ENCODE results near the gene AXIN1. TPM values are rescaled to one million over a fixed set of nuclear protein-coding genes. Genes with fewer than 3 reads are reported as not detected.
A peak's percentile ranks its signal among the peaks of the same experiment; 100 is the strongest.
"Not testable (repeated sequence)": the region's sequence is repeated elsewhere in the genome, so short reads cannot be mapped to it uniquely, and the experiment has no call there.

Gene AXIN1
- total RNA-seq, 3 donors from 2014 or later, result 16.5 to 22.6 (median 22.4) TPM

GRCh38 chr16:272633-273546 is 79.6 kb downstream of the AXIN1 start:
- intact Hi-C loops (cut with DNase I; ENCODE audit: low total_unique reads), result loop anchor here (5.0 kb wide), 1 partner anchor 1394 kb away; no protein-coding TSS in a partner anchor
- Histone ChIP-seq H3K27me3 (peaks cover 0 to 7% of the 10 kb centered on the region in 2 donors), H3K27ac (no peak overlapping the region), H3K4me3 (no peak overlapping the region), H3K4me1 (peaks cover 0 to 6% of the 10 kb centered on the region in 2 donors), H3K9me3 (no peaks in the 10 kb centered on the region), H3K36me3 (no peaks in the 10 kb centered on the region)
- DNase-seq (ENCODE audit: low spot score in 2 of 2), result no peak
- TF ChIP-seq CTCF (IDR thresholded peaks at IDR 0.05) (no peak), POLR2AphosphoS5 (IDR thresholded peaks at IDR 0.05) (no peak), POLR2A (IDR thresholded peaks at IDR 0.05) (no peak)

GRCh38 chr16:270381-271255 is 81.9 kb downstream of the AXIN1 start:
- TF ChIP-seq POLR2A (IDR thresholded peaks at IDR 0.05) (no peak), CTCF (IDR thresholded peaks at IDR 0.05) (no peak), POLR2AphosphoS5 (IDR thresholded peaks at IDR 0.05) (no peak)
- no peak overlapping the region for H3K4me3 ChIP-seq
- no peaks in the 10 kb centered on the region for H3K36me3 ChIP-seq
- H3K27me3 ChIP-seq, result peaks cover 0 to 7% of the 10 kb centered on the region in 2 donors
- peaks cover 0 to 6% of the 10 kb centered on the region in 2 donors for H3K4me1 ChIP-seq
- H3K27ac ChIP-seq, result no peak overlapping the region
- H3K9me3 ChIP-seq, result no peaks in the 10 kb centered on the region
- no peak for DNase-seq (ENCODE audit: low spot score in 2 of 2)
- intact Hi-C loops (cut with DNase I; ENCODE audit: low total_unique reads), result loop anchor here (5.0 kb wide), 1 partner anchor 1397 kb away; no protein-coding TSS in a partner anchor

GRCh38 chr16:269061-269796 is 83.3 kb downstream of the AXIN1 start:
- Histone ChIP-seq H3K9me3 (no peaks in the 10 kb centered on the region), H3K27ac (no peak overlapping the region), H3K4me3 (no peak overlapping the region), H3K4me1 (no peaks in the 10 kb centered on the region), H3K36me3 (no peaks in the 10 kb centered on the region), H3K27me3 (no peaks in the 10 kb centered on the region)
- TF ChIP-seq POLR2AphosphoS5 (IDR thresholded peaks at IDR 0.05), result no peak
- TF ChIP-seq CTCF (IDR thresholded peaks at IDR 0.05), result no peak
- TF ChIP-seq POLR2A (IDR thresholded peaks at IDR 0.05), result no peak
- intact Hi-C loops (cut with DNase I; ENCODE audit: low total_unique reads), result no loop called here
- no peak for DNase-seq (ENCODE audit: low spot score in 2 of 2)

DNA sequence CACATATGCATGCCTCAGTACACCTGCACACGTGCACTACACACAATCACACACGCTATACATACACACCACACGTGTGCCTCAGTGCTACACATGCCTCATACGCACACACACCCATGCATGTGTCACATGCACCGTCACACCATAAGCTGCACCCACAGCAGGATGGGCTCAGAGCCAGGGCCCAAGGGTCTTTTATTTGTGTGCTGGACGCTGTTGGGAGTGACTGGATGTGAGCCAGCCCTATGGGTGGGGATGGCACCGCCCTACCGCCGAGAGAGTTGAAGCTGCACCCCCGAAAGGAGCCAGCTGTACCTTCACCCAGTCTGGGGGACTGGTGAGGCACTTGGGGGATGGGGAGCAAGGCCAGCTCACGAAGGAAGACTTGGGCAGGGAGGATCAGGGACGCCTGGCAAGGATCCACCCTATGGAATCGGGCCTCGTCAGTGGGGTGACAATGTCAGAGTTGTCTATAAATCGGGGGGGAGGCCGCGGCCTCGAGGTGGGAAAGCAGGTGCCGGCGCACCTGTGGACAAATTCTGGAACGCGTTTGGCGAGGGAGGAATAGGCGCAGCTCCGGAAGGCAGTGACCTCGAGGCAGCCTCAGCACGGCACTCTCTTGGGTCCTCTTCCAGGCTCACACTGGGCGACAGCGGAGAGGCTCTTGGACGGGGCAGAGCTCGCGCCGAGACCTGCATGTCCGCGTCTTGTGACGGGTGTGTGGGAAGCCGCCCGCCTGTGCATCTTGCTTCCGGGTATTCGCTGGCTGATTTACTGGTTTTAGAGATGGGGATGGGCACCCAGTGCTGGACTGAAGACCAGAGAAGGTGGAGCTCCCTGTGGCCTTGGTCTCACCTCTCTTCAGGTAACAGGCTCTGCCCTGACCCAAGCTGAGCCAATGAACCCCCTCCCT is 84.1 kb downstream of the AXIN1 start:
- Histone ChIP-seq H3K36me3 (no peaks in the 10 kb centered on the region), H3K4me3 (peak overlapping the region in 2 of 3 donors; percentile 12 to 38), H3K27ac (no peak overlapping the region), H3K4me1 (no peaks in the 10 kb centered on the region), H3K27me3 (no peaks in the 10 kb centered on the region), H3K9me3 (no peaks in the 10 kb centered on the region)
- TF ChIP-seq POLR2AphosphoS5 (IDR thresholded peaks at IDR 0.05), result no peak
- DNase-seq (ENCODE audit: low spot score in 2 of 2), result no peak
- intact Hi-C loops (cut with DNase I; ENCODE audit: low total_unique reads), result no loop called here

DNA sequence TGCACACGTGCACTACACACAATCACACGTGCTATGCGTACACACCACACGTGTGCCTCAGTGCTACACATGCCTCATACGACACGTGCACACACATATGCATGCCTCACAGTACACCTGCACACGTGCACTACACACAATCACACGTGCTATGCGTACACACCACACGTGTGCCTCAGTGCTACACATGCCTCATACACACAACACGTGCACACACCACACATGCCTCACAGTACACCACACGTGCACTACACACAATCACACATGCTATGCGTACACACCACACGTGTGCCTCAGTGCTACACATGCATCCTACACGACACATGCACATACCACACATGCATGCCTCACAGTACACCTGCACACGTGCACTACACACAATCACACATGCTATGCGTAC is 85.0 kb downstream of the AXIN1 start:
- H3K4me3 ChIP-seq; DNase-seq (ENCODE audit: low spot score in 2 of 2); H3K9me3 ChIP-seq; H3K27ac ChIP-seq; H3K27me3 ChIP-seq; H3K4me1 ChIP-seq; H3K36me3 ChIP-seq; intact Hi-C loops (cut with DNase I; ENCODE audit: low total_unique reads): not testable (repeated sequence)

Data from breast epithelium (tissue), 4 donors.